PFSK-1 (cell line): ENCODE results near the gene SEZ6.

Experiments
- FOXP2 ChIP-seq: optimal IDR thresholded peaks from 2 replicates; pipeline ENCODE3; 2011; ENCODE audit warnings: borderline replicate concordance, control low read depth, inconsistent platforms; ENCODE audit not compliant: insufficient read depth; ENCODE audit errors: extremely low read length, extremely low read depth
- POLR2AphosphoS5 ChIP-seq: IDR thresholded peaks from 2 replicates; pipeline ENCODE4 v1.6.1; 2012; ENCODE audit warnings: low read depth, mild to moderate bottlenecking, control low read depth, low read length, moderate library complexity
- REST ChIP-seq, 2 experiments: IDR thresholded peaks; 2 replicates each; pipeline versions ENCODE4 v1.6.1 to v1.8.0; 2011 to 2012; ENCODE audit warnings: low read depth in 2 of 2, low read length in 2 of 2, control low read depth in 1 of 2, inconsistent platforms in 1 of 2, mild to moderate bottlenecking in 1 of 2, moderate library complexity in 1 of 2; ENCODE audit not compliant: insufficient read depth in 1 of 2
- SIN3A ChIP-seq: IDR thresholded peaks from 2 replicates; pipeline ENCODE4 v1.6.1; 2012; ENCODE audit warnings: mild to moderate bottlenecking, low read length, moderate library complexity, borderline replicate concordance; ENCODE audit not compliant: insufficient read depth
- TAF1 ChIP-seq: IDR thresholded peaks from 2 replicates; pipeline ENCODE4 v1.6.1; 2012; ENCODE audit warnings: low read length, control low read depth, borderline replicate concordance; ENCODE audit not compliant: insufficient read depth

- no peak for TF ChIP-seq POLR2AphosphoS5
- peak; percentile 79 to 91 for TF ChIP-seq REST (IDR thresholded peaks at IDR 0.05; ENCODE audit: insufficient read depth in 1 of 2, low read depth in 2 of 2, low read length in 2 of 2)
- TF ChIP-seq SIN3A: no peak
- TF ChIP-seq TAF1: no peak
- no peak for TF ChIP-seq FOXP2
Observed at GRCh38 chr17:28953444-28954118, 52.3 kb downstream of the SEZ6 start.
